ENCODE results near the gene PLCL1.

PLCL1 gene

GRCh38 chr2:198129609-198130008 is 325.2 kb downstream of the PLCL1 start:
- Mint-ChIP-seq H3K4me3 (no peak overlapping the region), H3K4me1 (no peaks in the 10 kb centered on the region)

GRCh38 chr2:198134293-198134955 is 330.0 kb downstream of the PLCL1 start:
- Mint-ChIP-seq H3K27me3 (peaks cover 14% of the 10 kb centered on the region), H3K9me3 (no peaks in the 10 kb centered on the region), H3K4me3 (no peak overlapping the region), H3K4me1 (no peaks in the 10 kb centered on the region), H3K27ac (ENCODE audit: low read depth) (no peak overlapping the region), H3K36me3 (ENCODE audit: insufficient read depth) (no peaks in the 10 kb centered on the region)
- DNase-seq (ENCODE audit: low spot score in 2 of 2) (no peak), ATAC-seq (replicated peaks; ENCODE audit: extremely low read depth, poor library complexity, severe bottlenecking) (no peak)

More at GRCh38 chr2:198129609-198130008, 325.2 kb downstream of the PLCL1 start:
- DNase-seq (ENCODE audit: low spot score in 2 of 2) = no peak
- Mint-ChIP-seq H3K9me3 (no peaks in the 10 kb centered on the region), H3K27me3 (peaks cover 14% of the 10 kb centered on the region), H3K27ac (ENCODE audit: low read depth) (no peak overlapping the region), H3K36me3 (ENCODE audit: insufficient read depth) (no peaks in the 10 kb centered on the region)
- no peak for ATAC-seq (replicated peaks; ENCODE audit: extremely low read depth, poor library complexity, severe bottlenecking)

GRCh38 chr2:198135481-198135934 is 331.1 kb downstream of the PLCL1 start:
- Mint-ChIP-seq H3K36me3 (ENCODE audit: insufficient read depth) (no peaks in the 10 kb centered on the region), H3K4me3 (no peak overlapping the region), H3K9me3 (no peaks in the 10 kb centered on the region)

DNA sequence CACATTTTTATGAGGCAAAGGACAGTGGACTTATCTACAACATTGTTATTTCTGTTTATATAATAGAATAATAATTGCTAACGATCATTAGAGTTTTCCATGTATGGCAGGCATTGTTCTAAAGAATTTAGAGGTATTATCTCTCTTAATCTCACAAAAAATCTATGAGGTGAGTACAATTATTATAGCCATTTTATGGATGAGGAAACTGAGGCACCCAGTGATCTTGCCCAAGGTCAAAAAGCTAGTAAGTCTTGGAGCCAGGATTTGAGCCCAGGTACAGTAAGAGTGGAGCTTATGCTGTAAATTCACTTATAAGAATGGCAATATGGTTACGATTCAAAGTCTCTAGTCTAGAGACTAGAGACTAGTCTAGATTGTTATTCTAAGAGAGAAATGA is 331.7 kb downstream of the PLCL1 start:
- Mint-ChIP-seq H3K9me3 (no peaks in the 10 kb centered on the region), H3K27ac (ENCODE audit: low read depth) (no peak overlapping the region), H3K4me3 (no peak overlapping the region), H3K4me1 (no peaks in the 10 kb centered on the region), H3K36me3 (ENCODE audit: insufficient read depth) (no peaks in the 10 kb centered on the region), H3K27me3 (peaks cover 2% of the 10 kb centered on the region)
- no peak for ATAC-seq (replicated peaks; ENCODE audit: extremely low read depth, poor library complexity, severe bottlenecking)
- no peak for DNase-seq (ENCODE audit: low spot score in 2 of 2)

More at GRCh38 chr2:198135481-198135934, 331.1 kb downstream of the PLCL1 start:
- ATAC-seq (replicated peaks; ENCODE audit: extremely low read depth, poor library complexity, severe bottlenecking) (no peak), DNase-seq (ENCODE audit: low spot score in 2 of 2) (no peak)
- no peaks in the 10 kb centered on the region for H3K4me1 Mint-ChIP-seq
- H3K27me3 Mint-ChIP-seq = peaks cover 8% of the 10 kb centered on the region
- no peak overlapping the region for H3K27ac Mint-ChIP-seq (ENCODE audit: low read depth)

- DNase-seq (ENCODE audit: low spot score in 2 of 2) = no peak
These were observed 333.3 kb downstream of the PLCL1 start for GRCh38 chr2:198137733-198138132.

DNA sequence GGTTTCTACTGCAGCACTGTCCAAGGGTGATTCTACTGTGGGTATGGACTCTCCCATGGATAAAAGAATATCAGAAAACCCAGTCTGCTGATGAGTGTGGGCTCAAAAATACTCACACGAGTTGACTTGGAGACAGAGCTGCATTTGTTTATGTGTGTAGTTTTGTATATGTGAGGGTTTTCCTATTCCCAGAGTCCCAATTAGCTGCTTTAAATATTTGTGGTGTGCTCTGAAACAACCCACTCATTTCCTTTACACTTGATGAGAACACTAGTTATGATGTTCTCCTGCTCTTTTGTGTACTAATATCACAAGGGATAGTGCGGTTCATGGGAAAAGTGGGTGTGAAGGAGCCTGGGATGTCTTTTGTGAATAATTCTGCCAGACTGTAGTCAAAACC is 337.3 kb downstream of the PLCL1 start:
- Mint-ChIP-seq H3K4me1 (no peaks in the 10 kb centered on the region), H3K27me3 (no peaks in the 10 kb centered on the region), H3K9me3 (no peaks in the 10 kb centered on the region), H3K4me3 (no peak overlapping the region), H3K36me3 (ENCODE audit: insufficient read depth) (no peaks in the 10 kb centered on the region), H3K27ac (ENCODE audit: low read depth) (no peak overlapping the region)
- DNase-seq (ENCODE audit: low spot score in 2 of 2) (no peak), ATAC-seq (replicated peaks; ENCODE audit: extremely low read depth, poor library complexity, severe bottlenecking) (no peak)

More at GRCh38 chr2:198137733-198138132, 333.3 kb downstream of the PLCL1 start:
- Mint-ChIP-seq H3K9me3 (no peaks in the 10 kb centered on the region), H3K27me3 (no peaks in the 10 kb centered on the region), H3K4me3 (no peak overlapping the region), H3K36me3 (ENCODE audit: insufficient read depth) (no peaks in the 10 kb centered on the region), H3K27ac (ENCODE audit: low read depth) (no peak overlapping the region), H3K4me1 (no peaks in the 10 kb centered on the region)
- no peak for ATAC-seq (replicated peaks; ENCODE audit: extremely low read depth, poor library complexity, severe bottlenecking)

DNA sequence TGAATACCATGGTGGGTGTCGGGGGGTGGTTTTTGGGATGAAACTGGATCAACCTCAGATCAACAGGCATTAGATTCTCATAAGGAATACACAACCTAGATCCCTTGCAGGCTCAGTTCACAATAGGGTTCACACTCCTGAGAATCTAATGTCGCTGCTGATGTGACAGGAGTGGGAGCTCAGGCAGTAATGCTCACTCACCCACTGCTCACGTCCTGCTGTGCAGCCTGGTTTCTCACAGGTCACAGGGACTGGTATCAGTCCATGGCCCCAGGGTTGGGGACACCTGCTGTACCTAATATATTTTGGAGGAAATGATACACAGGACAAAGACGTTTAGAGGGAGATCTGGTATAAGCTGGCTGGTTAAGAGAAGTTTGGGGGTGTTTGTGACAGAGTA is 338.8 kb downstream of the PLCL1 start:
- DNase-seq (ENCODE audit: low spot score in 2 of 2) (no peak), ATAC-seq (replicated peaks; ENCODE audit: extremely low read depth, poor library complexity, severe bottlenecking) (no peak)
- H3K4me3 Mint-ChIP-seq = no peak overlapping the region
- no peaks in the 10 kb centered on the region for H3K9me3 Mint-ChIP-seq
- no peaks in the 10 kb centered on the region for H3K4me1 Mint-ChIP-seq
- no peak overlapping the region for H3K27ac Mint-ChIP-seq (ENCODE audit: low read depth)
- H3K27me3 Mint-ChIP-seq = no peaks in the 10 kb centered on the region
- H3K36me3 Mint-ChIP-seq (ENCODE audit: insufficient read depth) = no peaks in the 10 kb centered on the region

GRCh38 chr2:198143793-198144192 is 339.4 kb downstream of the PLCL1 start:
- ATAC-seq (replicated peaks; ENCODE audit: extremely low read depth, poor library complexity, severe bottlenecking) = no peak
- Mint-ChIP-seq H3K27me3 (no peaks in the 10 kb centered on the region), H3K36me3 (ENCODE audit: insufficient read depth) (no peaks in the 10 kb centered on the region), H3K9me3 (no peaks in the 10 kb centered on the region), H3K27ac (ENCODE audit: low read depth) (no peak overlapping the region), H3K4me3 (no peak overlapping the region), H3K4me1 (no peaks in the 10 kb centered on the region)
- no peak for DNase-seq (ENCODE audit: low spot score in 2 of 2)

DNA sequence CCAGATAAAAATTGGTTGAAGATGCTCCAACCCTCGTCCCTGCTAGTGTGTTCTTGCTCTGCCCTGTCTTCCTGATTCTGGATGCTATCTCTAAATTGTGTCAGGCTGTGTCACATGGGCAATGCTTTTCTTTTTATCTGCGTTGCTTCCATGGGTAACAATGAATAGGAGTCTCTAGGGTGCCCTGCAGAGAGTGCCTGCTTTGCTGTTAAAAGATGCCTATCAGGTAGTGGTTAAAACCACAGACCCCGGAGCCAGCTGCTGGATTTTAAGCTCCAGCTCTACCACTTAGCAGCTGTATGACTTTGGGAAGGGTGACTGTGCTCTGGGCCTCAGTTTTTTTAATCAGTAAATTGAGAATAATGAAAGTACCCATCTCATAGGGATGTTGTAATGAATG is 340.3 kb downstream of the PLCL1 start:
- Mint-ChIP-seq H3K27me3 (no peaks in the 10 kb centered on the region), H3K27ac (ENCODE audit: low read depth) (no peak overlapping the region), H3K9me3 (no peaks in the 10 kb centered on the region), H3K4me1 (no peaks in the 10 kb centered on the region), H3K36me3 (ENCODE audit: insufficient read depth) (no peaks in the 10 kb centered on the region), H3K4me3 (no peak overlapping the region)
- no peak for ATAC-seq (replicated peaks; ENCODE audit: extremely low read depth, poor library complexity, severe bottlenecking)
- DNase-seq (ENCODE audit: low spot score in 2 of 2) = no peak

DNA sequence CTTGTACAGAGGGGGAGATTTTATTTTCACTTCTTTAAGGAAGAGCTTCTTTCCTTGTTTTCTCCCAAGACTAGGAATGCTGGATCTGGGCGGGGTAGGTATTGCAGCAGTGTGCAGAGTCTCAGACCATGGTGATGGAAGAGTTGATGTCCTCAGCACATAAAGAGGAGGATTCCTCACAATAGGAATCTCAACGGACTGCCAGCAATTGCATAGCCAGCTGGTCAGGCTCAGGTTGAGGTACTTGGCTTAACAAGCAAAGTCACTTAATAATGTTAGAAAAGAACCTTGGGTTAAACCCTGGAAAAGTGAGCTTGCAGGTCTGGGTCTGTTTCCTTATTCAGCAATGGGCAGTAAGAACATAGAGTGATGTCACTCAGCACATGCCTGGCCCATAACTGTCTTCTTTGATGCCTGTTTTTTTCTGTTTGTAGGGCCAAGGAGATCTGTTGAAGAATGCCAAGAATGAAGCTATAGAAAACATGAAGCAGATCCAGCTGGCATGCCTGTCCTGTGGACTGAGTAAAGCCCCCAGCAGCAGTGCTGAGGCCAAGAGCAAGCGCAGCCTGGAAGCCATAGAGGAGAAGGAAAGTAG is 342.1 kb downstream of the PLCL1 start:
- H3K36me3 Mint-ChIP-seq (ENCODE audit: insufficient read depth) = no peaks in the 10 kb centered on the region
- no peak overlapping the region for H3K4me3 Mint-ChIP-seq
- H3K9me3 Mint-ChIP-seq = no peaks in the 10 kb centered on the region
- no peak overlapping the region for H3K27ac Mint-ChIP-seq (ENCODE audit: low read depth)
- H3K27me3 Mint-ChIP-seq = no peaks in the 10 kb centered on the region
- DNase-seq (ENCODE audit: low spot score in 2 of 2) = no peak
- ATAC-seq (replicated peaks; ENCODE audit: extremely low read depth, poor library complexity, severe bottlenecking) = no peak
- H3K4me1 Mint-ChIP-seq = no peaks in the 10 kb centered on the region

DNA sequence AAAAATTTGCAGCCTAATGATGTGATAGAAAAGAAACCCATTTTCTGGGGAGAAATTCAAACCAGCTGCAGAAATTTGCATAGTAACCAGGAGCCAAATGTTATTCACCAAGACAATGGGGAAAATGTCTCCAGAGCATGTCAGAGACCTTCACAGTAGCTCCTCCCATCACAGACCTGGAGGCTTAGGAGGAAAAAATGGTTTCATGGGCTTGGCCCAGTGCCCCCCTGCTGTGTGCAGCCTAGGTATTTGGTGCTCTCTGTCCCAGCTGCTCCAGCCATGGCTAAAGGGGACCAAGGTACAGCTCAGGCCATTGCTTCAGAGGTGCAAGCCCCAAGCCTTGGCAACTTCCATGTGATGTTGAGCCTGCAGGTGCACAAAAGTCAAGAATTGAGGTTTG is 352.9 kb downstream of the PLCL1 start:
- DNase-seq (ENCODE audit: low spot score in 2 of 2) (no peak), ATAC-seq (replicated peaks; ENCODE audit: extremely low read depth, poor library complexity, severe bottlenecking) (no peak)
- peaks cover 8% of the 10 kb centered on the region for H3K9me3 Mint-ChIP-seq
- H3K4me1 Mint-ChIP-seq = no peaks in the 10 kb centered on the region
- H3K27me3 Mint-ChIP-seq = no peaks in the 10 kb centered on the region
- H3K36me3 Mint-ChIP-seq (ENCODE audit: insufficient read depth) = no peaks in the 10 kb centered on the region
- H3K4me3 Mint-ChIP-seq = no peak overlapping the region
- no peak overlapping the region for H3K27ac Mint-ChIP-seq (ENCODE audit: low read depth)

DNA sequence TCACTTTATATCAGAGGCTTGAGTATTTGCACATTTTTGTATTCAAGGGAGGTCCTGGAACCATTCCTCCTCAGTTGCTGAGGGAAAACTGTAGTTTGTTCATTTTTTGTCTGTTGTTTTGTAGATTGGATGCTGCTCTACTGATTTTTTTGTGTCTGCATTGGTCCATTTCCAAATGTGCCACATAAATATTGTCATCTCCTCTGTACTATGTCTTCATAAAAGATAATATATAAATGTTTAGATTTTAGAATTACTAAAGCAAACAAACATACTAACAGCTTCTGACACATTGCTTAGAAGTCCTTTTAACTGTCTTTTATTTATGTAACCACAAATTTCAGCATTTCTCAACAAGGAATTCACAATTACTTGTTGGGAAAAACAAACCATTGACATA is 356.8 kb downstream of the PLCL1 start:
- ATAC-seq (replicated peaks; ENCODE audit: extremely low read depth, poor library complexity, severe bottlenecking) (no peak), DNase-seq (ENCODE audit: low spot score in 2 of 2) (no peak)
- Mint-ChIP-seq H3K27ac (ENCODE audit: low read depth) (no peak overlapping the region), H3K27me3 (no peaks in the 10 kb centered on the region), H3K4me3 (no peak overlapping the region), H3K9me3 (peaks cover 8% of the 10 kb centered on the region), H3K36me3 (ENCODE audit: insufficient read depth) (no peaks in the 10 kb centered on the region), H3K4me1 (no peaks in the 10 kb centered on the region)

GRCh38 chr2:198162276-198162675 is 357.9 kb downstream of the PLCL1 start:
- no peak overlapping the region for H3K4me3 Mint-ChIP-seq
- H3K27me3 Mint-ChIP-seq = no peaks in the 10 kb centered on the region
- no peak overlapping the region for H3K27ac Mint-ChIP-seq (ENCODE audit: low read depth)
- no peak for DNase-seq (ENCODE audit: low spot score in 2 of 2)
- no peaks in the 10 kb centered on the region for H3K4me1 Mint-ChIP-seq
- no peaks in the 10 kb centered on the region for H3K36me3 Mint-ChIP-seq (ENCODE audit: insufficient read depth)
- no peaks in the 10 kb centered on the region for H3K9me3 Mint-ChIP-seq
- no peak for ATAC-seq (replicated peaks; ENCODE audit: extremely low read depth, poor library complexity, severe bottlenecking)
